HepG2 (cell line): Measurements from ENCODE around the gene SEPTIN3. TPM values are rescaled to one million over a fixed set of nuclear protein-coding genes. Genes with fewer than 3 reads are reported as not detected.

Experiments
- CBX2 ChIP-seq, 2 experiments: fragments of 200-600 bp in 1 of 2; sonication (generic); formaldehyde crosslinking in 1 of 2; IDR thresholded peaks; 2 replicates each; pipeline versions ENCODE4 v1.7.0 to v1.8.1; 2018 to 2022; ENCODE audit warnings: low read depth in 2 of 2, low read length in 1 of 2, mild to moderate bottlenecking in 1 of 2, missing genetic modification reagents in 1 of 2
- FOXP1 ChIP-seq, 2 experiments: fragments of 450-650 bp in 1 of 2; IDR thresholded peaks; 2 replicates each; pipeline ENCODE4 v1.6.1; 2017 to 2018; ENCODE audit warnings: antibody characterized with exemption in 1 of 2
- HOXA9 ChIP-seq: sonication (generic); formaldehyde crosslinking; IDR thresholded peaks from 2 replicates; pipeline ENCODE4 v1.8.1; 2022; ENCODE audit warnings: missing genetic modification reagents, mild to moderate bottlenecking, moderate library complexity, borderline replicate concordance
- JARID2 ChIP-seq: sonication (generic); formaldehyde crosslinking; IDR thresholded peaks from 2 replicates; pipeline ENCODE4 v1.8.1; 2023; ENCODE audit warnings: missing genetic modification reagents, inconsistent platforms; ENCODE audit not compliant: insufficient replicate concordance
- KDM2A ChIP-seq: sonication (generic); formaldehyde crosslinking; IDR thresholded peaks from 2 replicates; pipeline ENCODE4 v1.4.0; 2020; ENCODE audit warnings: low read depth, missing genetic modification reagents, borderline replicate concordance
- MAFF ChIP-seq: IDR thresholded peaks from 2 replicates; pipeline ENCODE4 v1.6.1; 2011; ENCODE audit warnings: low read depth, low read length, improper control_type of control experiment
- MLLT10 ChIP-seq: sonication (generic); formaldehyde crosslinking; IDR thresholded peaks from 2 replicates; pipeline ENCODE4 v1.4.0; 2020; ENCODE audit warnings: missing genetic modification reagents
- MXI1 ChIP-seq: IDR thresholded peaks from 3 replicates; pipeline ENCODE4 v1.6.1; 2012; ENCODE audit warnings: low read depth, low read length, inconsistent platforms, borderline replicate concordance
- NFYC ChIP-seq: IDR thresholded peaks from 2 replicates; pipeline ENCODE4 v1.6.1; 2016; ENCODE audit warnings: missing genetic modification reagents, missing compliant biosample characterization
- SIN3A ChIP-seq: IDR thresholded peaks from 2 replicates; pipeline ENCODE4 v1.6.1; 2011; ENCODE audit warnings: low read depth, mild to moderate bottlenecking, control low read depth, low read length, borderline replicate concordance
- ZFYVE20 ChIP-seq: sonication (generic); formaldehyde crosslinking; IDR thresholded peaks from 2 replicates; pipeline ENCODE4 v1.8.0; 2023; ENCODE audit warnings: low read depth, mild to moderate bottlenecking, moderate library complexity, missing genetic modification reagents, borderline replicate concordance
- ZKSCAN8 ChIP-seq: IDR thresholded peaks from 2 replicates; pipeline ENCODE4 v1.6.1; 2016; ENCODE audit warnings: borderline replicate concordance, missing genetic modification reagents, missing compliant biosample characterization
- ZNF282 ChIP-seq: fragments of 450-650 bp; IDR thresholded peaks from 2 replicates; pipeline ENCODE4 v1.6.1; 2018; ENCODE audit not compliant: partially characterized antibody
- ZNF674 ChIP-seq: sonication (generic); formaldehyde crosslinking; IDR thresholded peaks from 2 replicates; pipeline ENCODE4 v1.5.0; 2020; ENCODE audit warnings: low read depth, mild to moderate bottlenecking, missing genetic modification reagents
- ZNF780A ChIP-seq: sonication (generic); formaldehyde crosslinking; IDR thresholded peaks from 2 replicates; pipeline ENCODE4 v1.8.0; 2022; ENCODE audit warnings: mild to moderate bottlenecking, missing genetic modification reagents, moderate library complexity
- polyA plus RNA-seq, 8 experiments: library from polyadenylated mRNA; depleted of rRNA in 3 of 8; stranded (reverse) in 7 of 8; unstranded in 1 of 8; fragments of >200 nt; fragmentation: Illumina TruSeq in 4 of 8; extraction: Trizol in 4 of 8; gene quantifications; 2 replicates each; pipeline versions ENCODE4 v1.2.1 to v1.2.3, GENCODE V29; 2011 to 2016; ENCODE audit warnings: low read depth in 4 of 8, missing spikeins in 1 of 8, mixed read lengths in 1 of 8; ENCODE audit not compliant: insufficient read depth in 1 of 8
- total RNA-seq, 5 experiments: library from RNA; depleted of rRNA; stranded (reverse); fragments of >200 nt; fragmentation: Illumina TruSeq; extraction: Trizol; gene quantifications; 2 replicates each; pipeline ENCODE4 v1.2.3, GENCODE V29; 2016; ENCODE audit warnings: low read depth in 1 of 5
- TF ChIP-seq, protein P1 (sequence below): sonication (generic); formaldehyde crosslinking; IDR thresholded peaks from 2 replicates; pipeline ENCODE4 v1.4.0; 2020; ENCODE audit warnings: missing genetic modification reagents
- TF ChIP-seq, protein P2 (sequence below): sonication (generic); formaldehyde crosslinking; conservative IDR thresholded peaks from 2 replicates; pipeline ENCODE4 v1.8.0; 2022; ENCODE audit warnings: missing genetic modification reagents
- TF ChIP-seq, protein P3 (sequence below): sonication (generic); formaldehyde crosslinking; IDR thresholded peaks from 2 replicates; pipeline ENCODE4 v1.8.1; 2023; ENCODE audit warnings: mild to moderate bottlenecking, missing genetic modification reagents, borderline replicate concordance
- TF ChIP-seq, protein P4 (sequence below): IDR thresholded peaks from 2 replicates; pipeline ENCODE4 v1.6.1; 2016; ENCODE audit warnings: mild to moderate bottlenecking, missing biosample characterization, missing genetic modification reagents
- TF ChIP-seq, protein P5 (sequence below): sonication (generic); formaldehyde crosslinking; IDR thresholded peaks from 2 replicates; pipeline ENCODE4 v1.5.0; 2020; ENCODE audit warnings: mild to moderate bottlenecking, missing genetic modification reagents, moderate library complexity

The SEPTIN3 gene
- total and polyA plus RNA-seq, 2 of the 13 experiments (the other 11 are each of a cell fraction or from before 2014, with no cell fraction given) = 0.04 TPM; not detected in 1

DNA sequence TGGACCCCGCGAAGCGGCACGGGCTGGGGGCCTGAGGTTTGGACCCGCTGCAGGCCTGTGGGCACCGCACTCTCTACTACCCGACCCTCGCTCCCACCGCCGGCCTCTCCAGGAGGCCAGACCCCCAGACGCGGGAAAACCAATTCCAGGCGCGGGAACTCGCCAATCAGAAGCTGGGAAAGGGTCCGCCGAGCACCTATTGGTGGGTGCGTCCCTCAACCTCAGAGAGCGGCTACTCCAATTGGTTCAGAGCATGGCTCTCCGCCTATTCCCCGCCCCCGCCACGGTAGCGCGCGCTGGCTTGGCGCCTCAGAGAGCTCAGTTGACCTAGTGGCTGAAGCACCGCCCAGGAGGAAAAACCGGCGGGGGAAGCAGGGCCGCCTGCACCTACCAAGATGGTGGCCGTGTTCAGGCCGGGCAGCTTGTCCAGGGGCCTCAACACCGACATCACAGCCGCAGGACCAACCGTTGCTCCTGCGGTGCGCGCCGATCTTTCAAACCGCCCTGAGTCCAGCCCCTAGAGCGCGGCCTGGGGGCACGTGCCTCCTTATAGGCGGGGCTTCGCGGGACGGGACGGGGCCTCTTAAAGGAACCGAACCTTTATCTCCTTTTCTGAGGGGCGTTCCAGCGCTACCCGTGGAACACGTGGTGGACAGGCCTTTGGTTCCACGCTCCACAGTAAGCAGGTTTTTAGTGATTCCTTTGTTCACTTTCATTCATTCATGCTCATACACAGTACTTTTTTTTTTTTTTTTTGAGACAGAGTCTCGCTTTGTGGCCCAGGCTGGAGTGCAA, 22.4 kb upstream of the SEPTIN3 start, which contains the start of gene CENPM (continued):
- no peak for TF ChIP-seq FOXP1 (IDR thresholded peaks at IDR 0.05)
- no peak for TF ChIP-seq FOXP1 (CRISPR knock-in tag; IDR thresholded peaks at IDR 0.05)
- no peak for TF ChIP-seq CBX2 (IDR thresholded peaks at IDR 0.05; ENCODE audit: low read depth, low read length)
- TF ChIP-seq CBX2 (CRISPR knock-in tag; IDR thresholded peaks at IDR 0.05; ENCODE audit: low read depth) = no peak
- TF ChIP-seq, protein P1, sequence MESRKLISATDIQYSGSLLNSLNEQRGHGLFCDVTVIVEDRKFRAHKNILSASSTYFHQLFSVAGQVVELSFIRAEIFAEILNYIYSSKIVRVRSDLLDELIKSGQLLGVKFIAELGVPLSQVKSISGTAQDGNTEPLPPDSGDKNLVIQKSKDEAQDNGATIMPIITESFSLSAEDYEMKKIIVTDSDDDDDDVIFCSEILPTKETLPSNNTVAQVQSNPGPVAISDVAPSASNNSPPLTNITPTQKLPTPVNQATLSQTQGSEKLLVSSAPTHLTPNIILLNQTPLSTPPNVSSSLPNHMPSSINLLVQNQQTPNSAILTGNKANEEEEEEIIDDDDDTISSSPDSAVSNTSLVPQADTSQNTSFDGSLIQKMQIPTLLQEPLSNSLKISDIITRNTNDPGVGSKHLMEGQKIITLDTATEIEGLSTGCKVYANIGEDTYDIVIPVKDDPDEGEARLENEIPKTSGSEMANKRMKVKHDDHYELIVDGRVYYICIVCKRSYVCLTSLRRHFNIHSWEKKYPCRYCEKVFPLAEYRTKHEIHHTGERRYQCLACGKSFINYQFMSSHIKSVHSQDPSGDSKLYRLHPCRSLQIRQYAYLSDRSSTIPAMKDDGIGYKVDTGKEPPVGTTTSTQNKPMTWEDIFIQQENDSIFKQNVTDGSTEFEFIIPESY (CRISPR knock-in tag) = no peak
- TF ChIP-seq MLLT10 = no peak
- no peak; the same call in 1 of the 2 replicates for TF ChIP-seq KDM2A (CRISPR knock-in tag)
- no peak for TF ChIP-seq ZNF674 (CRISPR knock-in tag)
- no peak for TF ChIP-seq JARID2 (CRISPR knock-in tag)
- TF ChIP-seq HOXA9 = no peak
- TF ChIP-seq, protein P2, sequence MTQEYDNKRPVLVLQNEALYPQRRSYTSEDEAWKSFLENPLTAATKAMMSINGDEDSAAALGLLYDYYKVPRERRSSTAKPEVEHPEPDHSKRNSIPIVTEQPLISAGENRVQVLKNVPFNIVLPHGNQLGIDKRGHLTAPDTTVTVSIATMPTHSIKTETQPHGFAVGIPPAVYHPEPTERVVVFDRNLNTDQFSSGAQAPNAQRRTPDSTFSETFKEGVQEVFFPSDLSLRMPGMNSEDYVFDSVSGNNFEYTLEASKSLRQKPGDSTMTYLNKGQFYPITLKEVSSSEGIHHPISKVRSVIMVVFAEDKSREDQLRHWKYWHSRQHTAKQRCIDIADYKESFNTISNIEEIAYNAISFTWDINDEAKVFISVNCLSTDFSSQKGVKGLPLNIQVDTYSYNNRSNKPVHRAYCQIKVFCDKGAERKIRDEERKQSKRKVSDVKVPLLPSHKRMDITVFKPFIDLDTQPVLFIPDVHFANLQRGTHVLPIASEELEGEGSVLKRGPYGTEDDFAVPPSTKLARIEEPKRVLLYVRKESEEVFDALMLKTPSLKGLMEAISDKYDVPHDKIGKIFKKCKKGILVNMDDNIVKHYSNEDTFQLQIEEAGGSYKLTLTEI = no peak
- no peak for TF ChIP-seq ZNF282
- no peak for TF ChIP-seq MAFF
- no peak for TF ChIP-seq ZFYVE20 (CRISPR knock-in tag)
- TF ChIP-seq, protein P3, sequence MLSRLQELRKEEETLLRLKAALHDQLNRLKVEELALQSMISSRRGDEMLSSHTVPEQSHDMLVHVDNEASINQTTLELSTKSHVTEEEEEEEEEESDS (CRISPR knock-in tag) = peak; percentile 84; the same call in 1 of the 2 replicates
- TF ChIP-seq, protein P4, sequence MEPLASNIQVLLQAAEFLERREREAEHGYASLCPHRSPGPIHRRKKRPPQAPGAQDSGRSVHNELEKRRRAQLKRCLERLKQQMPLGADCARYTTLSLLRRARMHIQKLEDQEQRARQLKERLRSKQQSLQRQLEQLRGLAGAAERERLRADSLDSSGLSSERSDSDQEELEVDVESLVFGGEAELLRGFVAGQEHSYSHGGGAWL (CRISPR knock-in tag) = peak; percentile 89; the same call in 1 of the 2 replicates
- peak; percentile 86 for TF ChIP-seq SIN3A
- no peak for TF ChIP-seq ZKSCAN8 (CRISPR knock-in tag)
- TF ChIP-seq, protein P5, sequence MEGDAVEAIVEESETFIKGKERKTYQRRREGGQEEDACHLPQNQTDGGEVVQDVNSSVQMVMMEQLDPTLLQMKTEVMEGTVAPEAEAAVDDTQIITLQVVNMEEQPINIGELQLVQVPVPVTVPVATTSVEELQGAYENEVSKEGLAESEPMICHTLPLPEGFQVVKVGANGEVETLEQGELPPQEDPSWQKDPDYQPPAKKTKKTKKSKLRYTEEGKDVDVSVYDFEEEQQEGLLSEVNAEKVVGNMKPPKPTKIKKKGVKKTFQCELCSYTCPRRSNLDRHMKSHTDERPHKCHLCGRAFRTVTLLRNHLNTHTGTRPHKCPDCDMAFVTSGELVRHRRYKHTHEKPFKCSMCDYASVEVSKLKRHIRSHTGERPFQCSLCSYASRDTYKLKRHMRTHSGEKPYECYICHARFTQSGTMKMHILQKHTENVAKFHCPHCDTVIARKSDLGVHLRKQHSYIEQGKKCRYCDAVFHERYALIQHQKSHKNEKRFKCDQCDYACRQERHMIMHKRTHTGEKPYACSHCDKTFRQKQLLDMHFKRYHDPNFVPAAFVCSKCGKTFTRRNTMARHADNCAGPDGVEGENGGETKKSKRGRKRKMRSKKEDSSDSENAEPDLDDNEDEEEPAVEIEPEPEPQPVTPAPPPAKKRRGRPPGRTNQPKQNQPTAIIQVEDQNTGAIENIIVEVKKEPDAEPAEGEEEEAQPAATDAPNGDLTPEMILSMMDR (CRISPR knock-in tag) = no peak; the same call in 1 of the 2 replicates
- peak; percentile 96 for TF ChIP-seq NFYC
- 0 out of 3 replicates have a peak, but pooled peaks have one; percentile 32 for TF ChIP-seq MXI1
- no peak for TF ChIP-seq ZNF780A
